ENCODE measurements around the gene TTC8.
"Not testable (repeated sequence)": the region's sequence is repeated elsewhere in the genome, so short reads cannot be mapped to it uniquely, and the experiment has no call there.

Gene TTC8

GRCh38 chr14:88825078-88825458 lies 617 bp downstream of the TTC8 start:
- DNase-seq (ENCODE audit: low read depth): no peak

GRCh38 chr14:88825503-88825902 lies 1.1 kb downstream of the TTC8 start:
- no peak for DNase-seq (ENCODE audit: low read depth)

GRCh38 chr14:88829188-88829587 lies 4.7 kb downstream of the TTC8 start:
- no peak for DNase-seq (ENCODE audit: low read depth)

- no peak for DNase-seq (ENCODE audit: low read depth)
These were observed 5.3 kb downstream of the TTC8 start for GRCh38 chr14:88829685-88830302.

- DNase-seq (ENCODE audit: low read depth): no peak
These were observed 6.8 kb downstream of the TTC8 start for GRCh38 chr14:88831284-88831683.

GRCh38 chr14:88834883-88835431 lies 10.5 kb downstream of the TTC8 start:
- no peak for DNase-seq (ENCODE audit: low read depth)

- no peak for DNase-seq (ENCODE audit: low read depth)
These were observed 11.2 kb downstream of the TTC8 start for GRCh38 chr14:88835661-88836060.

- no peak for DNase-seq (ENCODE audit: low read depth)
These were observed 13.0 kb downstream of the TTC8 start for GRCh38 chr14:88837495-88837894.

- DNase-seq (ENCODE audit: low read depth): no peak
These were observed 13.6 kb downstream of the TTC8 start for GRCh38 chr14:88838015-88838414.

- no peak for DNase-seq (ENCODE audit: low read depth)
These were observed 16.5 kb downstream of the TTC8 start for GRCh38 chr14:88840926-88841325.

- no peak for DNase-seq (ENCODE audit: low read depth)
These were observed 17.3 kb downstream of the TTC8 start for GRCh38 chr14:88841741-88842140.

- no peak for DNase-seq (ENCODE audit: low read depth)
These were observed 18.0 kb downstream of the TTC8 start for GRCh38 chr14:88842414-88842813.

GRCh38 chr14:88844980-88845491 lies 20.6 kb downstream of the TTC8 start:
- DNase-seq (ENCODE audit: low read depth): no peak

GRCh38 chr14:88848571-88848970 lies 24.1 kb downstream of the TTC8 start:
- no peak for DNase-seq (ENCODE audit: low read depth)

- DNase-seq (ENCODE audit: low read depth): no peak
These were observed 25.3 kb downstream of the TTC8 start for GRCh38 chr14:88849716-88850115.

GRCh38 chr14:88851587-88851986 lies 27.1 kb downstream of the TTC8 start:
- DNase-seq (ENCODE audit: low read depth): no peak

- DNase-seq (ENCODE audit: low read depth): no peak
These were observed 28.2 kb downstream of the TTC8 start for GRCh38 chr14:88852632-88853031.

- DNase-seq (ENCODE audit: low read depth): no peak
These were observed 28.7 kb downstream of the TTC8 start for GRCh38 chr14:88853129-88853528.

GRCh38 chr14:88856786-88857366 lies 32.4 kb downstream of the TTC8 start:
- DNase-seq (ENCODE audit: low read depth): no peak

- not testable (repeated sequence) for DNase-seq (ENCODE audit: low read depth)
These were observed 33.4 kb downstream of the TTC8 start for GRCh38 chr14:88857861-88858260.

- not testable (repeated sequence) for DNase-seq (ENCODE audit: low read depth)
These were observed 34.7 kb downstream of the TTC8 start for GRCh38 chr14:88859118-88859517.

GRCh38 chr14:88863167-88863566 lies 38.7 kb downstream of the TTC8 start:
- DNase-seq (ENCODE audit: low read depth): no peak

- DNase-seq (ENCODE audit: low read depth): no peak
These were observed 39.7 kb downstream of the TTC8 start for GRCh38 chr14:88864198-88864597.

- DNase-seq (ENCODE audit: low read depth): no peak
These were observed 41.9 kb downstream of the TTC8 start for GRCh38 chr14:88866305-88866704.
